ENCODE measurements around the gene PDZD8.
"Not testable (repeated sequence)": the region's sequence is repeated elsewhere in the genome, so short reads cannot be mapped to it uniquely, and the experiment has no call there.

Gene PDZD8

DNA sequence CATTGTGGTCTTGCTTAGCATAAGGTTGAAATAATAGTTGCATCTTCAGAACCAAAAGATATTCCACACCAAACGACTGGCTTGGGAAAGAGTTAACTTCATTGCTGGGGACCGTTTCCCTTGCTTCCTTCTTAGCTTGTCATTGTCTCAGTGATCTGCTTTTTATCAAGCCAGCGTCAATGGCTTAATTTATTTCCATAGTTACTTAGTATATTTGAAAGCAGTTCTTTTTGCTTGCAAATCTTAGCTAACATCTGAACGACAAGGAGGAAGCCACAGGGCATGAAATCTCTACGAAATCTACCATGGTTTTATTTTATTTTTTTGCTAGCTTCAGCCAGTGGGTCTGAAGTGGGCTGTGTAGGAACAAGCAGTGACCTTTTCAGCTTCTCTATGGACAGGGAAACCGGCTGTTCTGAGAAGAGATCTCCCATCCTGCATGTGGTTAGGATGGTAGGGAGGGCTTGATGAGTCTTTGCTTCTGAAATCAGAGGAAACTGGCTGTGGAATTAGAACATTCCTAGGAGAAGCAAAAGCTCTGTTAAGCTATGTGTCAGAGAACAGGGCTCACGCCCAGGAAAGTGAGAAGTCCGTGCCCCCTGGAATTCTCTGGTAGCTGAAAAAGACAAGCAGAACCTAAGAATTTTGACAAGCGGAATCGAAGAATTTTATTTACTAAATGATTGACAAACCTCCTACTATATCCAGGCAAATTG lies 126.3 kb downstream of the PDZD8 start:
- DNase-seq: no peak

DNA sequence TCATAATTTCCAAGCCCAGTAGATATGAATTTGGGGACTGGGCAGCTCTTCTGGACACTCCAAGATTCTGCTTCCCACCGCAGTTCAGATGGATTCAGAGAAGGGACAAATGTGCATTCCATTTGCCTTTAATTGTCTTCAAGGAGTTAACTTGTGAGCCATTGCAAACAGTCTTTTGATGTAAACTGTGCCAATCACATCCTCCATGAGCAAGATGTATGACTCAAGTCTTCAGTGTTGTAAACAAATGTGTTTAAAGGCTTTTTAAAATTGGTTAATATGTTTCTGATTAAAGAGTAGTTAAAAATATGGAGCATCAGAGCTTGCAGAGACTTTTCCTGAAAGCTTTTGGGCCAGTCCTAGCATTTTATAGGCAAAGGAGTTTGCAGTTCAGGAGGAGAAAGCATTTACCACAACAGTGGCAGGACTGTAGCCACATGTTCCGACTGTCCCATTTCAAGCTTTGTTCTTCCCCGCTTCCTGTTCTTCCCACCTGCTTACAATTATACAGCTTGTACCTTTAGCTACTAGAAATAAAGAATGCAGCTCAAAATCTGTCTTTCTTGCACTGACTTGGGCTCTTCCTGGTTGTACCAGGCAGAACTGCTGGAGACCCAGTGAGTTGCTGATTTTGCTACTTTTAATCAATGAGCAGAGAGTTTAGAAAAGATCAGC lies 128.1 kb downstream of the PDZD8 start:
- no peak for DNase-seq

DNA sequence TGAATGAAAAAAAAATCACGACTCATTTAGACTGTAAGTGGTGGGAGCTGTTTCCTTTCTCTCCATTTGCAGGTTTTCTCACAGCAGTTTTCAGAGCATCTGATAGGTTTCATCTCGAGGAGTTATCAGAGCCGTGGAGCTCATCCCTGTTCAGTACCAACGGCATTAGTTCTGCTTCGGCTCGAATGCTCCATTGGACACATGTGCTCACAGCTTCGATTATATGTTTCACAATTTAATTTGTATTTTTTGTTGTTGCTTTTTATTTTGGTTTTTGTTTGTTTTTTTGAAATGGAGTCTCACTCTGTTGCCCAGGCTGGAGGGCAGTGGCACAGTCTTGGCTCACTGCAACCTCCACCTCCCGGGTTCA lies 132.8 kb downstream of the PDZD8 start:
- no peak for DNase-seq

DNA sequence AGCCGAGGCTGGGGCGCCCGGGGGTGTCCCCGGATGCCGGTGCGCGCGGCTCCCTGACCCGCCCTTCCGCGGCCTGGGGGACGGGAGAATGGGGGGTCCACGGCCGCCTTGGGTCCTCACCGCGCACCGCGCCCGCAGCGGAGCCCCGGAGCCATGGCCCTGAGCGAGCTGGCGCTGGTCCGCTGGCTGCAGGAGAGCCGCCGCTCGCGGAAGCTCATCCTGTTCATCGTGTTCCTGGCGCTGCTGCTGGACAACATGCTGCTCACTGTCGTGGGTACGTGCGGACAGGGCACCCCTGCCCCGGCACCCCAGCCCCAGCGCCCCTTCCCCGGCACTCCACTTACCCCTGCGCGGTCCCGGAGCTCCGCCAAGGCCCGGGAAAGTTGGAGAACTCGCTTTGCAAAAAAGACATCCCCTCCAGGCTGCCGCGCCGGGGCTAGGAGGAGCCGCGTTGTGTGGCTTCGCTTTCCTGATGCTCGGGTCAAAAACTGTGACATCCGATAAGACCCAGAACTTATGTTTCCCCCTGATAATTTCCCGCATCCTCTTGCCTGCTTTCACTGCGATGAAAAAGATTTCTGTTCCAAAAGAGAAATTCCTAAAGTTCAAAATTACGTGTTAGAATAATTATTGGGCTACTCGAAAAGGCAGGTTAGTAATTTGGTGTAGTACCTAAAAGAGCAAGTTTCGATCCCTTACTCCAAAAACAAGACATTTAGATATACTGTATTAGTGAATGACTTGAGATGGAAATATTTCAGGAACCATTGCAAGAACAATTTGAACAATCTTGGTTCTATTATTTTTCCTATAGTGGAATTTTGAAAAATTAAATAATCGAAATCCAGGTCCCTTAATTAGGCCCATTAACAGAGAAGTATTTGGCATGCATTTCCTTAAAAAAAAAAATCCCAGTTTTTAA lies 133.4 kb downstream of the PDZD8 start:
- no peak for DNase-seq

DNA sequence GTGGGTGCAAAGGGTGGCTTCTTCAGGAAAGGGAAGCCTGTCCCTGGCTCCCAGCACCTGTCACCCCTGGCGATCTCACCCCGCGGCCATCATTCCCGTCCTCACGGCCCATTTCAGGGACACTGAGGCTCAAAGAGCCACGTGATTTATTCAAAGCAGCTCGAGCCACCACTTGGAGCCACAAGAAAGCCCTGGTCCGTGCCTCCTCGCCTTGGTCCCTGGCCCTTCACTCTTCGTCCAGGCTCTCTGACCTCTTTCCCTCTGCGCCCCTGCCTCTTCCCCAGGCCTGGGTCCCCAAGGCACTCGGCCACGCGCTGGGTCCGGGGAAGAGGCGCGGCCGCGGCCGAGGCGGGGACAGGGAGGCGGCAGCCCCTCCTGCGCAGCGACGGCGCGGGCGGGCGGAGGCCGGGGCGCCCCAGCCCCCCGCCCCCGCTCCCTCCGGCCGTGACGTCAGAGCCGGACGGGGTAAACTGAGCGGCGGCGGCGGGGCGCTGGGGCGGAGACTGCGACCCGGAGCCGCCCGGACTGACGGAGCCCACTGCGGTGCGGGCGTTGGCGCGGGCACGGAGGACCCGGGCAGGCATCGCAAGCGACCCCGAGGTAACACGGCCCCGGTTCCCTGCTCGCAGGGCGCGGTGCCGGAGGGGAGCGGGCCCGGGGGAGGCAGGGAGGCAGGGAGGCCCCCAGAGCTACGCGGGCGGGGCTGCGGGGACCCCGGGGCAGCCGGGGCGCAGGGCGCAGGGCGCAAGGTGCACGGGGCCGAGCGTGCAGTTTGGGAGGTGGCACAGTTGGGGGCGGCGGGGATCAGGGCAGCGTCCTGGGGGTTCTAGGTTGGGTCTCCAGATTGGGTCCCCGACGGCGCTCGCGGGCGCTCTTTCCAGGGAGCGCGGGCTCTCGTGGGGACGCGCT lies 134.4 kb downstream of the PDZD8 start, which contains the start of gene SLC18A2:
Gene SLC18A2 (plus strand): TSS at position 494 of the 909 bp plus-strand sequence. CDS start 580 bp downstream, outside the sequence.
- DNase-seq: no peak

DNA sequence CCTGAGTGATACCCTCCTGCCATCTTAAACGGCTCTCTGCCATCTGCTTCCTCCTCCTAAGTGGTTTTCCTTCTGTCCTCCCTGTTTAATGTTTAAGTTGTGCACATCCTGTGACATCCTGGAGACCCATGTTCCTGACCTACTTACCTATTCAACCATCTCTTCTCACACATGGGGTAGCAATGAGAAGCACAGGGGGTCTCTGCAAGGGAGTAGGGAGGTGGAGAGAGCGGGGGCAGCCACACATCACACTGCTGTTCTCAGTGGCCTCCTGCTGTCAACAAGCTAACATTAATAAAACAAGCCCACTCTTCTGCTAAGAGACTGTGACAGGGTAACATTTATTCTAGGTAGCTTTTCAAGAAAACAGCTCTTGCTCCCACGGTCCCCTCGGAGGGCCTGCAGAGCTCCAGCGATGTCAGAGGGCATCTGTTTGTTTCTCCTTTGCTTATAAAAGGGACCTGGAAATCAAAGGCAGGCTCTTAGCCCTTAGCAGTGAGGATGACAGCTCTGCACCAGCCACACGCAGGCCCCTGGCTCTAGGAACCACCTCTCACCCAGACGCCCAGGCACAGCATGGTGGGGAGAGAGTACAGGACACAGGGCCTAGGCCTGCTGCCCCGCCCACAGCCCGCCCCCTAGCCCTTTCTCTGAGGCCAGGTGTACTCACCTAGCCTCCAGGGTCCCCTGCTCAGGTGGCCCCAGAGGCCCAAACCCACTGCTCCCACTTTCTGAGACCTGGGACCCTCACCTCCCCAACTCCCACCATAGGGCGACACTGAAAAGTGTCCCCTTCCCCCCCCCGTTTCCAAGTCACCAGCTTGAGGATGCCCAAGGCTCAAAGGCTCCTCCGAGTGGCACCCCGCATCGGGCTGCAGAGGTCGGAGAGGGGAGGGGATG lies 135.3 kb downstream of the PDZD8 start:
- DNase-seq: no peak

DNA sequence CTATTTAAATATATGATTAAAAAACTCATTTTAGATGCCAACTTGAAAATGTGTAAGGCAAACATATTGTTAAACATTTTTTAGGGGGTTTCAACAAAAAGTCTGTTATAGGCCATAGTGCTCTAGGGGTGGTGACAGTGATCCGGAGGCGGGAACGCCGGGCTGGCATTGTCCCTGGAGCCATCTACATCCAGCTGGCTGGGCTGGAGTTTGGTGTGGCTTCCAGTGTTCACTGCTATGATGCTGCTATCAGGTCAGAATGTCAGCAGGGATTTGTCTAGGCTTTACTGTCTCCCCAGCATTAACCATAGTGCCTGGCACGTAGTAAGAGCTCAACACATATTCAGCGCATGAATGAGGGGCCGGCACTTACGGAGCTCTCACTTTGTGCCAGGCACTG lies 136.2 kb downstream of the PDZD8 start:
- no peak for DNase-seq

DNA sequence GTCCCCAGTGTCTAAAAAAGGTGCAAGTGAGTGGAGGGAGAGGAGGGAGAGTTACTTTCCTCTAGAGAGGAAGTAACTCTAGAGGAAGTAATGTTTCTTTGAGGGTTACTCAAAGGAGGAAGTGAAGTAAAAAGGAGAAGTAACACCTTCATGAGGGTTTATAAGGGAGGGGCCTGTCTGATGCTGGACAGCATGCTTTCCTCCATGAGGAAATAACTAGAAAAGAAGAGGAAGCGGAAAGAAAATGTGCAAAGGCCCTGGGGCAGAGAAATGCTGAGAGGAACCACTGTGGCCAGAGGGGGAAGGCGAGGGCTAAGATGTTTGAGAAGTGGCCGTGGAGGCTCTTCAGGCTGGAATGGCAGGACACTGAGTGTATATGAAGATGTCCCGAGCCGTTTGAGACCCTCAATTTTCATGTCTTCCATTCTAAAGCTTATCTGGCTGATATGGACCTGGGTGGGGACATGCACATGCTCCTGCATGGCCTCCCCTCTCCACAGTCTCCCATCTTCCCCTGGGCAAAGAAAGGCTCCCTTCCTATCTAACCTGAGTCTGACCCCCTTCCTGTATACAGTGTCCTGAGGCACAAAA lies 137.7 kb downstream of the PDZD8 start:
- no peak for DNase-seq

DNA sequence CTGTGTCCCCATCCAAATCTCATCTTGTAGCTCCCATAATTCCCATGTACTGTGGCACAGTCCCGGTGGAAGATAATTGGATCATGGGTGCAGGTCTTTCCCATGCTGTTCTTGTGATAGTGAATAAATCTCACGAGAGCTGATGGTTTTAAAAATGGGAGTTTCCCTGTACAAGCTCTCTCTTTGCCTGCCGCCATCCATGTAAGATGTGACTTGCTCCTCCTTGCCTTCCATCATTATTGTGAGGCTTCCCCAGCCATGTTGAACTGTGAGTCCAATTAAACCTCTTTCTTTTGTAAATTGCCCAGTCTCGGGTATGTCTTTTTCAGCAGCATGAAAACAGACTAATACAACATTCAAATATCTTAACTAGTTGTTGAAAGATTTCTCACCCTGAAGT lies 145.1 kb downstream of the PDZD8 start:
- DNase-seq: not testable (repeated sequence)

DNA sequence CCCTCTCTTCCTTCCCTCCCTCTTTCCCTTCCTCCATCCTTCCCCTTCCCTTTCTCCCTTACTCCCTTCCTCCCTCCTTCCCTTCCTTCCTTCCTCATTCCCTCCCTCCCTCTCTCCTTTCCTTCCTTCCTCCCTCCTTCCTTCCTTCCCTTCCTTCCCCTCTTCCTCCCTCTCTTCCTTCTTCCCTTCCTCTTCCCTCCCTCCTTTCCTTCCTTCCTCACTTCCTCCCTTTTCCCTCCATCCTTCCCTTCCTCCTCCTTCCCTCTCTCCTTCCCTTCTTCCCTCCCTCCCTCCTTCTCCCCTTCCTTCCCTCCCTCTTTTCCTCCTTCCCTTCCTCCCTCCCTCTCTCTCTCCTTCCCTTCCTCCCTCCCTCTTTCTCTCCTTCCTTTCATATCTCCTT lies 147.0 kb downstream of the PDZD8 start:
- DNase-seq: no peak
